ENCODE results near the gene CDK8.

DNA sequence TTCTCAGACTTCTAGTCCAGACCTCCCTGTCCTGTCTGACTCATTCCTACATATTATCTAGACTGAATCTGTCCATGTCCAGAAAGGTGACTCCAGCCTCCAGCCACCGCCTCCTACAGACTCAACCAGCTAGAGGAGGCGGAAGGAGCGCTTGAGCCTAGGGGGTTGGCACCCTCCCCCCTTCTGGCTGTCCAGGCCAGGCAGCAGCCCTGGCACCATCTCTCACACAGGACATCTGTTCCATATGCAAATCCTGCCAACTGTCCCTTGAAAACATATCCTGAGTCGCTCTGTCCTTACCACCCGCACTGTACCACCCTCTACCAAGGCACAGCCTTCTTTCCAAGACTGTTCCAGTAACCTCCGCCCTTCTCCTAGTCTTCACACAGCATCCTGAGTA is 152.9 kb downstream of the CDK8 start:
- TF ChIP-seq, protein P1, sequence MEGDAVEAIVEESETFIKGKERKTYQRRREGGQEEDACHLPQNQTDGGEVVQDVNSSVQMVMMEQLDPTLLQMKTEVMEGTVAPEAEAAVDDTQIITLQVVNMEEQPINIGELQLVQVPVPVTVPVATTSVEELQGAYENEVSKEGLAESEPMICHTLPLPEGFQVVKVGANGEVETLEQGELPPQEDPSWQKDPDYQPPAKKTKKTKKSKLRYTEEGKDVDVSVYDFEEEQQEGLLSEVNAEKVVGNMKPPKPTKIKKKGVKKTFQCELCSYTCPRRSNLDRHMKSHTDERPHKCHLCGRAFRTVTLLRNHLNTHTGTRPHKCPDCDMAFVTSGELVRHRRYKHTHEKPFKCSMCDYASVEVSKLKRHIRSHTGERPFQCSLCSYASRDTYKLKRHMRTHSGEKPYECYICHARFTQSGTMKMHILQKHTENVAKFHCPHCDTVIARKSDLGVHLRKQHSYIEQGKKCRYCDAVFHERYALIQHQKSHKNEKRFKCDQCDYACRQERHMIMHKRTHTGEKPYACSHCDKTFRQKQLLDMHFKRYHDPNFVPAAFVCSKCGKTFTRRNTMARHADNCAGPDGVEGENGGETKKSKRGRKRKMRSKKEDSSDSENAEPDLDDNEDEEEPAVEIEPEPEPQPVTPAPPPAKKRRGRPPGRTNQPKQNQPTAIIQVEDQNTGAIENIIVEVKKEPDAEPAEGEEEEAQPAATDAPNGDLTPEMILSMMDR (IDR thresholded peaks at IDR 0.05) = no peak
- no peak for TF ChIP-seq ZFX (IDR thresholded peaks at IDR 0.05; ENCODE audit: borderline replicate concordance)

Data from 22Rv1 (cell line).